ENCODE results near the gene PTPRN2.

PTPRN2 gene

DNA sequence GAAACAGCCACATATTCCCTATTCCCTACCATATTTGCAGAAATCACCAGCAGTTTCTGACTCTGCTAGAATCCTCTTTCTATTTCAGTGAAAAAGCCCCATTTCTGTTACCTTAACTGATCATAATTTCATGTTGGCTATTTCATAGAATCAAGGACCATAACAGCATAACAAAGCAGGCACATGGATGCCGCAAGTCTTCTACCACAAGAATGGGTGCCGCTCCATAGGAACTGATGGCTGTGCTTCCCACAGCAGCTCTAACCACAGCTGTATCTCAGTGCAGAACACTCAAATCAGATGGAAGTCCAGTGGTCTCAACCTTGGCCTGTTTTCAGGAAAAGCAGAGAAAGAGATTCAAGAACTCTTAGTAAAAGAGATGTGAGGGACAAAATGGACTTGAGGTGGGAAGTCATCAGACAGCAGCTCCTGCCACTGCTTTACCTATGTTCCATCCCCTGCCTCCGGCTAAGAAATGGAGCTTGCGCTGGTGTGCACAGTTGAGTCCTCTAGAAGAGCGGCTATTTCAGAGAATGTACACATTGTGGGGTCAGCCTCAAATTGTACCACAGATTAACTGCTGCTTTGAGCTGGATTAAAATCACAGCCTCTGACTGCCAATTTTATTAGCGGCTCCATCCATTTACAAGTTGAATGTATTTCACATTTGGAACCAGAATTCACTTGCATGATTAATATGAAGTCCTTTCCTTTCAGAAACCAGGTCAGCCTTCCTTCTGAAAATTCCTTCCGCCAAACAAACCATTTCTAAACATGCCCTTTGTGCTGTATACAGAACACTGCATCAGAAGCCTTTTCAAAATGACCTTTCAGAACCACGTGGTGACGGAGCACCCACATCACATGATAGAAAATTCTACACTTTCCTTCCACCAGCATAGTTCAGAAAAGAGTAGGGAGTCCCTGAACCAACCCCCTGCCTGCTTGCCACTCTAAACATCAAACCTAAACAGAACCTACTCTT, 7.7 kb downstream of the PTPRN2 start:
- no peak overlapping the region for H3K4me3 ChIP-seq (ENCODE audit: low read depth, low read length)

DNA sequence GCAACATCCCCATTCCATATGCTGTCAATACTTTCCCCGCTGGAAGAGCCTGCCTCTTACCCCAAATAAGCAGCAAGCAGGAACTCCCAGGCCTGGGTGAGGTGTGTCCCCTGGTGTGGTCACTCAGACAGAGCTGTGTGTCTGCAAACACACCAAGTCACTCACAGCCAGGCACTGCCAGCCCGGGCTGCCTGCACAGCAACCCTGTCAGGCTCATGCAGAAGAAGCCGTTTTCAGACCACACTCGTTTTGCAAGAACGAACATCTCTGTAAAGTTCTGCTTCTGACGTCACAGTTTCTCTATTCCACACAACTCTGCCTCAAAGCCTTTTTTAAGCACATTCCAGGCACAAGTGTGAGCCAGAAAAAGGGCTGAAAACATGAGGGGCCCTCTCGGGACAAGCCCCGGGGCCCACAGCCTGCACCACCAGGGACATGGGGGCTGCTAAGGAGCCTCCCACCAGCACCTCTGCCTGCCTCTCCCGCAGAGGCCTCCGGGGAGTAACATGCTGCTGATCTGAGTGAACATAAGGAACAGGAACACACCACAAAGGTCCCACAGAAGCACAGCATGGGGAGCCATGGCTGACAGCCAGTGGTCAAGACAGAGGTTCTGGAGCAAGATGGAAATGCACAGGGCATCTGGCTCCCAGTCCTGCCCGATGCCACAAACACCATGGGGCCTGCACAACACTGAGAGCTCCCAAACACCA, 11.4 kb downstream of the PTPRN2 start:
- H3K4me3 ChIP-seq (ENCODE audit: low read depth, low read length): no peak overlapping the region

DNA sequence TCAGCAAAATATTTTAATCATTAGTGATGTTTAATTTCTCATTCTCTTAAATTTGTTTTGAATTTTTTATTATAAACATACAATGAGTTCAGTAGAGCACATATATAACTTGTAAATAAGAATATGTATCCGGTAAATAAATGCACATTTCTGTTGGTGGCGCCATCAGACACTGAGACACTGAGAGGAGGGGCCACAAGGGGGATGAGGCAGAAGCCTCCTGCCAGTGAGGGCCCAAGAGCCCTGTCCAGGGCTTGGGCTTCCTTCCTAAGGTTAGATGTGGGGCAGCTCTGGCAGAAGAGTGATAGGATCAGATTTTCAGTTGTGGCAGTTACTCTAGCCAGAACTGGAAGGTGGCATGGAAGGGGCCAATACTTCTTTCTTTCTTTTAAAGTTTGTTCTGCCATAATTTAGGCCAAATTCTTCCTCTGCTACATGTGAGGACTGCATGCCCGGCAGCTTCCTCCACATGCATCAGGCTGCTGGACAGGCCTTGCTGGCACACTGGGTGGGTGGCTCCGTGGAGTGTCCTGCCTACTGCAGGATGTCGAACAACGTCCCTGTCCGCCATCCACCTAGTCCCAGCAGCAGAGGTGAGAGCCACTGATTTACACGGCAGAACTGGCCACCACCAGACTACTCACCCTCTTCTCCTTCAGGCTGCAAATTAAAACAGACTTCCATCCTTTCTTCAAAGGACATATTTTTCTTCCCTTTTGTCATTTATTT, 13.2 kb downstream of the PTPRN2 start:
- no peak overlapping the region for H3K4me3 ChIP-seq (ENCODE audit: low read depth, low read length)

DNA sequence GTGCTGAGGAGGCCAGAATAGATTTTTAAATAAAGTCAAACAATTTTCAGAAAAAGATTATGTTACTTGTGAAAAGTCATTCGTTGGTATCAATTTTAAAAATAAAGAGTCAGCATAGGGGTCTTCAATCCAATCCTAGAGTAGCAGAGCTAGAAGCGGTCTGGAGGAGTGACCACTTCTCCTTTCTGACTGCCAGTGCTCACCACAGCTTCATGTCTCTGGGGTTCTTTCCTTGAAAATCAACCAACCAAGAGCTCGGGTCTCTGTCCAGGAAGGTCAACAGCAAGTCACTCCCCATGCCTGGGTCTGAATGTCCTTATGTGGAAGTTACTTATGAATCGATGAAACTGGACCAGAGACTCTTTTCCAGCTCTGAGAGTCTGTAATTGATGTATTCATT, 14.3 kb downstream of the PTPRN2 start:
- no peak overlapping the region for H3K4me3 ChIP-seq (ENCODE audit: low read depth, low read length)

DNA sequence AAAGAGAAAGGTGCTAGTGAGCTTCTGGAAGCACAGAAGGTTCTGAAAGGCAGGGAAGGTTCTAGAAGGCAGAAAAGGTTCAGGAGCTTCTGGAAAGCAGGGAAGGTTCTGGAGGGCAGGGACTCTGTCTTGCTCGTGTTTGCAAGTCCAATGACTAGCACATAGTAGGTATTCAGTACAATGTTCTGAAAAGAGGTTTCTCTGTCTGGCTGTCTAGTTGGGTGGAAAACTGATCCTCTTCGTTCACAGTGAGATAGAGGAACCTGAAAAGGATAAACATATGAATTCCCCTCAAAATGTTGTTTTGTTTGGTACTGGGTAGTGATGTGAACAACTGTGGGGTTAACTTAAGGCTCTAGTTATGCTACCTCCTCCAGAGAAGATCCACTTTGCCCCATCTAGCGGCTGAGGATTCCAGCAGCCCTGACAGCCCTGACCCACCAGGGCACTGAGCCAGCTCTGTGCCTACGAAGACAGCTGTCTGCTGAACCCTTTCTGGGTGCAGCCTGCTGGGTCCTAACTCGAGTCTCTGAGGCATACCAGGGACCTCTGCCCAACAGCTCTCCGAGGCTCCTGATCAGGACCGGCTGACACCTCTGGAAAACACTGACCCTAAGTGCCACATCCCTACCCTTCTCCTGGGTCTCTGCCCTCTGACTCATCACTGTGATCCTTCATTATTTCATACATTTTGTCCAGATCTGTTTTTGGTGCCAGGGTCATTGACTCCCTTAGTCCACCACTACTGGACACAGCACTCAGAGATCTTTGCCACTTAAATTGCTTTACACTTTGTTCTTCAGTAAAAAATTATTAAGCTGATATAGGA, 15.4 kb downstream of the PTPRN2 start:
- no peak overlapping the region for H3K4me3 ChIP-seq (ENCODE audit: low read depth, low read length)

DNA sequence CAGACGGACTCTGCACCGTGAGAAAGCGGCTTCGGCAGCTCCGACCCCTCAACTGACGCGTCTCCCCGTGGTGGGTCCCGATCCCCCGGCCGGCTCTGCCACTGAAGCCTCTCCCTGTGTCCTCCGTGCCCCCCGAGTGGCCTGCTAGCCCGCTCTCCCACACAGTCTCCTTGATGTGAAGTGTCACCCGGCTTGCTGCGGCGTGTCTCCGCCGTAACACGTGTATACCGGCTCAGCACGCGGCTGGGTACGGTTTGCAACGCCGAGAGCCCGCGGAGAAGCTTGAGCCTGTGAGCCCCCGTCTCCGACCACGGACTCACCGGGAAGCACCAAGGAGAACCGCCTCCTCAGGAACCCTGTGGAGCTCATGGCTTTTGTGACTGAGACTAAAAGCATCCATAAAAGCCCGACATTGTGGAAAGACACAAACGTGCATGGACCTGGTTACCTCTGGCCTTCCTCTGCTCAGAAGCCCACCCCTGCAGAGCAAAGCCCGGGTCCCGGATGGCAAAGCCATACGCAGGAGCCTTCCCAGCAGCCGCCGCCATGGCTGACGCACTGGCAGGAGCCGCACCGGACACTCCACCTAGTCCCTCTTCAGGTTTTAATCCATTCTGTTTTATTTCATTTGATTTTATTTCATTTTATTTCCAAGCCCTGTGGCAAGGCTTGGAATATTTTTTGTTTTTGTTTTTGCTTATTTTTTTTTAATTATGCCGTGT, 17.0 kb downstream of the PTPRN2 start:
- no peak overlapping the region for H3K4me3 ChIP-seq (ENCODE audit: low read depth, low read length)

DNA sequence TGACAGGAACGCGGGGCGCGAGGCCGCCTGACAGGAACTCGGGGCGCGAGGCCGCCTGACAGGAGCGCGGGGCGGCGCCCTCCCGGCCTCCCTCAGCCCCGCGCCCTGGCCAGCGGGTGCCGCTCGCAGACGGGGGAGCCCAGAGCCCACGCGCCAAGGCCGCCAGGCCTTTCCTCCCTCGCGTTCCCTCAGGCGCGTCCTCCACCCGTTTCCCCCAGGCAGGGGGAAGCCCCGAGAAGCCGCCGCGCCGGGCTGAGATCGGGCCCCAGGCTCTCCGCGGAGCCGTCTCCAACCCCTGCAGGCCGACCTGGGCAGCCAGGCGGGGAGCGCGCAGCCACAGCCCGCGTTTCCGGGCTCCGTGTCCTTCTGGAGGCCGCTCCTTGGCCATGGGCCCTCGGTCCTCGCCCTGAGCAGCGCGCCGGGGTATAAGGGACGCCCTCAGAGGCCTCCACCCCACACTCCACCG, 17.7 kb downstream of the PTPRN2 start:
- no peak overlapping the region for H3K4me3 ChIP-seq (ENCODE audit: low read depth, low read length)

DNA sequence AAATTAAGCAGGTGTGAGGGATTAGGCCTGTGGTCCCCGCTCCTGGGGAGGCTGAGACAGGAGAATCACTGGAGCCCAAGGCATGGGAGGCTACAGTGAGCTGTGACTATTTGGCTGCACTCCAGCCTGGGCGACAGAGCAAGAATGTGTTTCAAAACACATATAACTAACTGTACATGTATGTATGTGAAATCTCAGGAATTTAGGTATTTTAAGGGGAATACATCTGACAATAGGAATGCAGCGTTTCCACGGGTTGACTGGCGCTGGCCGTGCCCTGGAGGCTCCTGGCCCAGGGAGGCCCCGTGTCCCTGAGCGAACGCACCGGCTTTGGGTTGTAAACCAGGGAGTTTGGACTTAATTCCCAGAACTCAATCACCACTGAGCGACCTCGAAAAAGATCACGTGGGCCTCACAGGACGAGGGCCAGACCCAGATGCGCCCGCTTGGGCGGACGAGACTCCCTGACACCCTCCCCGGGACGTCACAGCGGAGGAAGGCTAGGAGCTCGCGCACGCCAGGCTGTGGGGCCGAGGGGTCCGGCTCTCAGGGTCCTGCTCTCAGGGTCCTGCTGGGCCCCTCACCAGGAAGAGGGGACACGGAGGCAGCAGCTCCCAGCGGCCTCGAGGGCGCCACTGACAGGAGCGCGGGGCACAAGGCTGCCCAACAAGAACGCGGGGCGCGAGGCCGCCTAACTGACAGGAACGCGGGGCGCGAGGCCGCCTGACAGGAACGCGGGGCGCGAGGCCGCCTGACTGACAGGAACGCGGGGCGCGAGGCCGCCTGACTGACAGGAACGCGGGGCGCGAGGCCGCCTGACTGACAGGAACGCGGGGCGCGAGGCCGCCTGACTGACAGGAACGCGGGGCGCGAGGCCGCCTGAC, 18.4 kb downstream of the PTPRN2 start:
- H3K4me3 ChIP-seq (ENCODE audit: low read depth, low read length): no peak overlapping the region

DNA sequence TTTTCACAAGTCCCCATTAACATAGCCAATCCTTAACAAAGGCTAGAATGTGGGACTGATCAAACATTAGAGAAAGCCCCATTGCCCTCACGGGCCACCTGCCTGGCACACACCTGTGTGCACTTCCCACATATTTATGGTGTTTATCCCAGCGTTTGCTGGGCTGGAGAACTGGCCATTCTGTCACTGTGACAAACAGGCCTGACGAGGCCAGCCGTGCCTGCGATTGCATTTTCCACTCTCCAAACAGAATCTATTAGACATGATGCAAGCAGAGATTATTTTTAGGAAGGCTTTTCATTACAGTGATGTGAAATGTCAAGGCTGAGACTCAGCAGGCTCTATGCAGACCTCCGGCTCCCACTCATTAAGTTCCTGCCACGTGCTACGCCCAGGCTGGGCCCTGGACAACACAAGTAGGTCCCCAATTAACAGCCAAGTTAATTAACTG, 20.4 kb downstream of the PTPRN2 start:
- no peak overlapping the region for H3K4me3 ChIP-seq (ENCODE audit: low read depth, low read length)

DNA sequence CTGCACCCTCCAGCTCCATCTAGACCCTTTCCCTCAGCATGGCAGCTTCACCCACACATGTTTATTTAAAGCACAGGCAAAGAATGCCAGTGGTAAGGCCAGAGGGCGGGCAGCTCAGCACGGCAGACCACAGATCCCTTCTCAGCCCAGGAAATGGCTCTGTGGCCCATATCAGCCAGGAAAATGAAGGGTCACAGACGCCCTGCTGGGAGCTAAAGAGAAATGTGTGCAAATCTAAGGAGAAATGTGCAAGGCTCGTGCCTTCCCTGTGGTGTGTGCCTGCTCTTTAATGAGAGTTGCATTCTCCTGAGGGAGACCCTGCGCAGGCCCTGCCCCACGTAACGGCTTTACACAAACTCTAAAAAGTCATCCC, 23.0 kb downstream of the PTPRN2 start:
- no peak overlapping the region for H3K4me3 ChIP-seq (ENCODE audit: low read depth, low read length)

DNA sequence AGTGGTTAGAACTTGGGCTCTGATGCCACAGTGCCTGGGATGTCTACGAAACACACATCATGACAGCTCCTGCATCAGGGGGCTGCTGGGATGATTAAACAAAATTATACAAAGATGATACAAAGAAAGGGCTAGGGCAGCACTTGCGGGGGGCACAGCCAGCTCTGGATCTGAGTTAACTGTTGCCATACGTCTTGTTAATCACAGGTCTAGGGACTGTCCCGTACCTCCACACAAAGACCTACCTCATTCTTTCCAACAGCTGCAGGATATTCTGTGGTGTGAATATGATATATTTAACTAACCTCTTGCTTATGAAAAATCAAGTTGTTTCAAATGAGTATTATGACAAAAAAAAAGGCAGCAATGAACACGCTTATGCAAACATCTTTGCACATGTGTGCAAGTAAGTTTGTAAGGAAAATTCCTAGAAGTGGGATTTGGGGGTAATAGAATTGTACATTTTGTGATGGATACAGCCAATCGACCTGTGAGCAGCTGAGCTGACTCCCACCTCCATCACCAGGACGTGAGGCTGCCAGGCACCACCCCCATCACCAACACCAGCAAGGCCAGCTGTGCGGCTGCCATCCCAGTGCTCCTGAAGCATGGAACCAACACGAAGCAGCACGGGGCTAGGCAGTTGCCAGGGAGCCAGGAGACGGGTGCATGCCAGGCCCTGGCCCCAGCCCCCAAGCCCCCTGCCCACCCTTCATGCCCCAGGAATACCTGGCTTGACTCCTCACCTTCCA, 23.5 kb downstream of the PTPRN2 start:
- no peak overlapping the region for H3K4me3 ChIP-seq (ENCODE audit: low read depth, low read length)

DNA sequence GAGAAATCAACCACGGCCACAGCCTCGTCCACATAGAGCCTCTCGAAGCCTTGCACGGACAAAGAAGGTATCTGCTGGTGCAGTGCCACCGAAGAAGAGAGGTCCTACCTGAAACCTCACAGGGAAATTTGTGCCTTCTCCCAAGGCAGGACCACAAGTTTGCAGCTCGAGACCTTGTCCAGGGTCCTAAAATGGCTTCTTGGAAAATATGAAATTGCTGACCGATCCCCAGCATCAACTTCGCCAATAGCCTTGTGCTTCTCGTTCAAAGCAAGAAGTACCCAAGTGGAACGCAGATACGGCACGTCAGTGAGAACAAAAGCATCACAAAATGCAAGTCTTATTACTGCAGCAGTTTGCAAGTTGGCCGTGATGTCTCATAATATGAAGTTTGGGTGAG, 24.6 kb downstream of the PTPRN2 start:
- no peak overlapping the region for H3K4me3 ChIP-seq (ENCODE audit: low read depth, low read length)

DNA sequence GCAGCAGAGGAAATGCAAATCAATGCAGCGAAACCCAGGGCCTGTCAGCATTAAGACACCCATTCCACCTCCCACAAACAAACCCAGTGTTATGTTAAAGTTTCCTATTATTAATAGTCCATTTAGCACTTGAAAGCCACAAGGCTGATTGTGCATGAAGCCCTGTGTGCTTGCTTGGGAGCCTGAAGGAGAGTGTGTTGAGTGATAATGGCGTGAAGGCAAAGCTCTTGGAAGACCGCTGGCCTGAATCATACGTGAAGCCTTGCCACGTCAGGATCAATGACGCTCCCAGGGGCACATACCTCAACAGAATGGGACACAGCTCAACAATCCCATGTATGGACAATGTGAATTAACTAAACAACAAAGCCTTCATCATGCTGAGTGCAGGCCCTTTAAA, 25.1 kb downstream of the PTPRN2 start:
- no peak overlapping the region for H3K4me3 ChIP-seq (ENCODE audit: low read depth, low read length)

DNA sequence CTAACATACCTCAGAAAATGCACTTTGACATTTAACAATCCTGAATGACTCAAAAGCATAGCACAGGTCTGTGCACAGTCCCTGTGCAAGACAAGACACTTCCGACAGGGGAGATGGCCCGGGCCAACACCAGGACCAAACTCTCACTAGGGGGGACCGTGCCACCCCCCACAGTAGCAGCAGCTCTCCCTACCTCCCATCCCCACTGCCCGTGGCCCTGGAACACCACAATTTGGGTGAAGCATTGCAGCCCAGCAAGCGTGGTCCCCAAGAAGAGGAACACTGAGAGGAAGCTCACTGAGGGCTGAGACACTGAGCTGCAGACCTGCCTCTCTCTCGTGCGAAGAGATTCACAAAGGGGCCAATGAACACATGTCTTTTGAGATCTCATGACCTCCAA, 26.0 kb downstream of the PTPRN2 start:
- no peak overlapping the region for H3K4me3 ChIP-seq (ENCODE audit: low read depth, low read length)

DNA sequence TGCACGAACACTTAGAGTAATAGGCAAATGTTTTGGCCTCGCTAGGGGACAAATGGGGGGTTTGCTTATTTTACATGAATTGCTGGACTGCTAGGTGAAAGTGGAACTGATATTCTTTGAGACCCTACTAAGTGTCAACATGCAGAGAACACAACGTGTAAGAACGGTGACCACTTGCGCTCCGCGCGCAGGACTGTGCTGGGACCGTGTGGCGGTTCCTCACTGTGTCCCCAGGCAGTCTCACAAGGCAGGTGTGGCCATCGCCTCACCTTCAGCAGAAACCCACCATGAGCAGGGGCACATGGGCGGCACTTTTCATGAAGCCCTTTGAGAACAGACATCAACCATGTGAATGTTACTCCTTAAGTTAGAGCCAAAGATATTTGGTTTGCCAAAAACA, 27.2 kb downstream of the PTPRN2 start:
- no peak overlapping the region for H3K4me3 ChIP-seq (ENCODE audit: low read depth, low read length)

DNA sequence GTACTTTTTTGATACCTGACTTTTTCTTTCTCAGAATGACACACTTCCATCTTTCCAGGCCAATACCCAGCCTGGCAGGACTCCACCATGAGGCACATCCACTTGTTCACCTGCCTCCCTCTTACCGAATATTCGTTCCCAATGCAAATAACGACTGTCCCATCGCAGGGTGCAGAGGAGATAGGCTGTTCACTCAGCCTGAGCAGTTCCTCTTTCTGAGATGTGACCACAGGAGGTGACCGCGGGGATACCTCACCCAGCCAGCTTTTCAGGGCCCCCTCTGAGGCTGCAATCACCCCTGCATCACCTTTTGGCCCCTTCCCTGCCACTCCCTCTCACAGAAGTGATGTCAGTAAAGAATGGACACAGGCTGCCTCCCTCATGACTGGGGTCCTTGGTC, 28.3 kb downstream of the PTPRN2 start:
- no peak overlapping the region for H3K4me3 ChIP-seq (ENCODE audit: low read depth, low read length)

DNA sequence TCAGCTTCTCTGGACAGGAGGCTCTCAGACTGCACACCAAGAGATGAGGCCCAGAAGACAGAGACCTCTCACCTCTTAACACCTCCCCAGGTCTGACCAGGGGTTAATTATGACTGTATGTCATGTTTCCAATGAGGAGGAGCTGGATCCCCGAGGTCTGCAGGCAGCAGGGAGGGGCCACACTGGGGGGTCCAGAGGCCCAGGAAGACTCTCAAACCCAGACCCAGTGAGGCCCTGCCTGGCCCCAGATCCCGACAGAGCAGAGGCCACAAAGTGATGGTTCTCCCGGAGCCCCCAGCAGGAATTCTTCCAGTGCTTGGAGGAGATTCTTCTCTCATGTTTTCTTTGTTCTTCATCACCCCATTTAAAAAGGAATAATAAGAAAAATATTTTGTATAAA, 28.8 kb downstream of the PTPRN2 start:
- H3K4me3 ChIP-seq (ENCODE audit: low read depth, low read length): no peak overlapping the region

DNA sequence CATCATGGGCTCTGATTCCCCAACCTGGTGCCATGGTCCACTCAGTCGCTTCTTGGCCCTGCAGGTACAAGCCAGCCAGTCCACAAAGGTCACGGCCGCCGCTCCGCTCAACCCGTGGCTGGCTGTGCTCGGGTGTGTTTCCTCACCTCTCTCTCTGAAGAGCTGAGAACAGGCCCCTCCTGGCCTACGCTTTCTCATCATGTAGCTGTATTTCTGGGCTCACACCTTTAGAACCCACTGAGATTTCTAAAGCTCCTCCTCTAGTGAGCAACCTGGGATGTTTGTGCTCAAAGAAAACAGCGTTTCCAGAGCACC, 30.2 kb downstream of the PTPRN2 start:
- H3K4me3 ChIP-seq (ENCODE audit: low read depth, low read length): no peak overlapping the region

Data from iPS-11a (cell line).